DMS 273 treated with DMSO at 0.1 percent for 48 hours (cell line): ENCODE data around the gene DEXI.
"Not testable (repeated sequence)": the region's sequence is repeated elsewhere in the genome, so short reads cannot be mapped to it uniquely, and the experiment has no call there.

Experiments used
- DNase-seq: peaks from one replicate; lab custom pipeline; 2025; lab: John Stamatoyannopoulos, UW

The DEXI gene

GRCh38 chr16:10941127-10941933 is 938 bp downstream of the DEXI start:
- DNase-seq, result no peak

- no peak for DNase-seq
Measured at GRCh38 chr16:10940501-10941079, 1.7 kb downstream of the DEXI start.

- no peak for DNase-seq
Measured at GRCh38 chr16:10939649-10940234, 2.5 kb downstream of the DEXI start.

GRCh38 chr16:10938796-10939648 is 3.2 kb downstream of the DEXI start:
- DNase-seq, result no peak

DNA sequence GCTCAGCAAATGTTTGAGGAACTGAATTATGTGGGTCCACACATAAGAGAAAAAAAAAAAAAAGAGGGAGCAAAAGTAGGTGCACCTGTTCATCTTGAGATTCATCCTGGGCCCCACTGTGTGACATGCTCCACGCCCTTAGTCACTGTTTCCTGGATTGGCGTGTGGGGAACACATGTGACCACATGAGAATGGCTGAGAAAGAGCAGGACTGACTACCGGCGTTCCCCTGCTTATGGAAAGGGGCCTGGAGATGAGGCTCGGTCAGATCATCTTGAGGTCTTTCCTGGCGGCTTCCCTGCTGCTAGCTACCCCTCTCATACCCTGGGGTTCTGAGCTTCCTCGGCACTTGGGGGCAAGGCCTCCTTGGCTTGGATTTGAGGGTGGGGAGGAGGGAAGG is 3.9 kb downstream of the DEXI start:
- no peak for DNase-seq

DNA sequence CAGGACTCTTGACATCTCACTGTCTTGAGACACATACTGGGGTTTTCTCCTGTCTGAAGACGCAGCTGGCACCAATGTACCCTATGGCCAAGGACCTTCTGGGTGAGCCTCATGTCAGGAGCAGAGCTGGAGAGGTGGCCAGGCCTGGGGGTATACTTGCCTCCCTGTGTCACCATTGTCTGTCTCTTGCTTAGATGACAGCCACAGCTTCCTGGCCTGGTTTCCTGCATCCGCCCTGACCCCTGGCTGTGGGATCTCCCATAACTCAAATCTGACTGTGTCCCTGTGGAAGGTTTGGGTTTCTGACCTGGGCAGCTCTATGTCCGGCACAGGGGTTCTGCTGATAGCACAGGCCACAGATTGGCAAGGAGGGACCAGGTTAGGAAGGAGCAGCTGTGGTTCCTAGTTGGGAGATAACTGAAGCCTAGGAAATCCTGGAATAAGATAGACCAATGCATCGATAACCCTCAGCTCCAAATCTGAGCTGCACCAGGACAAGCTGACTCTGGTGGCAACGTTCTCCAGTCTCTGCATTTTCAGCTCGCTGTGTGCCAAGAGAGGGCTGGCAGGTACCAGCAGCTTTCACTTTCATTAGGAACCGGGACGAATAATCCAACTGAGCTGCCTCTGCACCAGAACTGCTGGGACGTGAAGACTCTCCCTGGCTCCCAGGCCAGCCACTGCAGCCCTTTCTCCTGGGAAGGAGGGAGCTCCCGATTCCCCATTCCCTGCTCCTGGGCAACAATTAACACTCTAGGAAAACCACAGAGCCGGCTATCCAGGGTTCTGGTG is 5.0 kb downstream of the DEXI start:
- no peak for DNase-seq

DNA sequence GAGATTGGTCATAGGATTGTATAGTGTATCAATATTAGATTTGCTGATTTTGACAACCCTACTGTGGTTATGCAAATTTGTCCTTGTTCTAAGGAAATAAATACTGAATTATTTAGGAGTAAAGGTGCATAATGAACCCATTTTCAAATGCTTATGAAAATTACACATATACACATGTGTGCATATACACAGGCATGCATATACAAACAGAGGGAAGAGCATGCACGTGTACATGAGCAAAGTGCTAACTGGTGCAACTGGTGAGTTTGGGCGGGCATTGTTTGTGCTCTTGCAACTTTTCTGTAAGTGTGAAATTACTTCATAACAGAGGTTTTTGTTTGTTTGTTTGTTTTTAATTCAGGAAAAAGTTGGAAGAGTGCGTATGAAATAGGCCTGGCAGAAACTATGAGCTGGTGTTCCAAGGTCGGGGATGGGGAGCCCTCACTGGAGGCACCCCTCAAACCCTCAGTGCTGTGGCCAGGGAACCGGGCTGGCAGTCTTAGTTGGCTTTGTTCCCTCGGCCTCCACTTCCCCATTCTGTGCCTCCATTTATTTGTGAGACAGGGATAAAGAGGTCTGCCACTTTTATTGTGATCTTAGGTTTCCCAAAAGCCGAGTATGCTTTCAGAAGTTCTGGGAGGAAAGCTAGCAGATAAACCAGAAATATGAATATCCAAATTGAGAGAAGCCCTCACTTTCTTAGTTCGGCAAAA is 5.8 kb downstream of the DEXI start:
- no peak for DNase-seq

- DNase-seq, result no peak
Measured at GRCh38 chr16:10935226-10935915, 6.9 kb downstream of the DEXI start.

GRCh38 chr16:10934325-10935107 is 7.8 kb downstream of the DEXI start:
- no peak for DNase-seq

GRCh38 chr16:10933865-10934264 is 8.4 kb downstream of the DEXI start:
- DNase-seq, result no peak

DNA sequence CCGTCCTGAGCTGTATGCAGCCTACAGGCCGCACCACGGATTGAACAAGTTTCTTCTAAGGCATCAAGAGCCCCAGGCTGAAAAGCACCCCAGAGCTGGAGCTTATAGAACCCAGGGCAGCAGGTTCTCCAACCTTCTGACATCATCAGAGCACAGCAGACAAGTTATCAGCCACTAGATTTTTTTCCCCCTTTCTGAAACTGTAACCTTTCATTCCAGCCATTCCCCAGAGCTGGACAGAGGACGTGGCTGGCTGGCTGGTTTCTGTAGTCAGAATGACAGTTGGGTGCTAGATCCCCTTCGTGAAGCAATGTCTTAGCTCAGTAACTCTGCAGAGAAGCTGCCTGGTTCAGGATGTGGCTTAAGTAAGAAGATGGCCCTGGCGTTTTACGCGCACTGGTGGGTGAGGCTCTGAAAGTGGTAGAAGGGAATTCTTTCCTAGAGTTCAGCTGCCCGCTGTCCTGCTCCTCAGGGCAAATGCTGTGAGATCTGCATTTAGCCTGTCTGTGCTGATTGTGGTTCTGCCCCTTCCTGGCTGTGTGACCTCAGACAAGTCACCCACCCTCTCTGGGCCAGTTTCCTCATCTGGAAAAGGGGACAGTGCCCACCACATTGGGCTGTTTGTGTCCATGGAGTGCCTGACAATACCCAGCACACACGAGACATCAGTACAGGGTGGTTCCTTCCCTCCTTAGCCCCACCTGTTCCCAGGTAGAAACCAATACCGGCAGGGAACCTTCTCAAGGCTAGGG is 9.1 kb downstream of the DEXI start:
- no peak for DNase-seq

- DNase-seq, result no peak
Measured at GRCh38 chr16:10931977-10932632, 10.2 kb downstream of the DEXI start.

DNA sequence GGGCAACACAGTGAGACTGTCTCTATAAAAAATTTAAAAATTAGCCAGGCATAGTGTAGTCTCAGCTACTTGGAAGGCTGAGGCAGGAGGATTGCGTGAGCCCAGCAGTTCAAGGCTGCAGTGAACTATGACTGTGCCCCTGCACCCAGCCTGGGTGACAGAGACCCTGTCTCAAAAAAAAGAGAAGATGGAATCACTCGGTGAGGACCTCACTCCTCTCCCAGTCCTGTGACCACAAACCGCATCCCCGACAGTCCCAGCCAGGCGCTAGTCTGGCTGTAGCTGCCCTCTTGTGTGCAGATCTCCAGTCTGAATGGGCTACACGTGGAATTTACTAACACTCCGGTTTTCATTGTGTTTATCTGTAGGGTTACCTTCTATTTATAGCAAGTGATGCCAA is 11.1 kb downstream of the DEXI start:
- no peak for DNase-seq

GRCh38 chr16:10930755-10931093 is 11.5 kb downstream of the DEXI start:
- DNase-seq, result no peak

GRCh38 chr16:10929853-10930754 is 12.2 kb downstream of the DEXI start:
- no peak for DNase-seq

DNA sequence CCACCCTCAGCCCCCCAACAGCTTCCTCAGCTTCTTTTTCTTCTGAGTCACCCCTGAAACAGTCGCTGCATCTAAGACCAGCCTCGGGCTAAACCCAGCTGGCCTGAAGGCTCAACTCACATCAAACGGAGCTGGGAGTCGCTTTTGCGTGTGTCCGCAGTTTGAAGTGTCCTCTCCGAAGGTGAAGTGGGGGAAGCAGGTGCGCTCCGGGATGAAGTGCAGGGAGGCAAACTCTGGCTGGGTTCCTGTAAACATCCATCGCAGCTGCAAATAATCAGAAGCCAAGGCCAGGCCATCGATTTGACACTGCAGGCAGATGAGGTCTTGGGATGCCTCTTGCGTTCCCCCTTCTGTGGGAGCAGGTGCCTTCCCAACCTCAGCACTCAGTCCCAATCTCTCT is 13.2 kb downstream of the DEXI start:
- not testable (repeated sequence) for DNase-seq

DNA sequence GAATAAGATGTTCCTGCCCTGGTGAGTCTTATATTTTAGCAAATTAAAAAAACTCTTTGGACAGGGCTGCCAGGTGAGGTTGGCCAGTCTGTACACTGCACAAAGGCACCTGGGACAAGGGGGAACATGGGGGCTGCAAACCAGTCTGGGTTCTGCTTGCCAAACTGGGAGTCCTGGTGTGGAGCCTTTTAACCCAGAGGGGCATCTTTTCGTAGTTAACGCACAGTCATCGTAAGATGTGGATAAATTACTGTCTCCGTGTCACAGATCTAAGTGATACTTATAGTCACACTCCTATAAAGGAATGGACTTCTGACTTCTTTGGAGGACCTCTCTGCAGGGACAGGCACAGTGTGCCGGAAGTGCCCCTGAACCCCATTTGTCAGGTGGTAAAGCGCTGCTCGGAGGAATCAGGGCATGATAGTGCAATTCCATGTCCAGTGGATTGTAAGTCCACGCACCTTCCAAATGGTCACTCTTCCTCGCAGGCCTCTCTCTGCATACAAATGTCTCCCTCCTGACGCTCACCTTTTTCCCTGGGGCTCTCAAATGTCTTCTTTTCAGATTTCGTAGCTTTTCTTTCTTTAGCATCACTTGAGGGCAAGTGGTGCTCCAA is 14.7 kb downstream of the DEXI start:
- no peak for DNase-seq
